Skeletal muscle satellite cell (primary cell): ENCODE measurements around the gene OSBPL7. TPM values are rescaled to one million over a fixed set of nuclear protein-coding genes. Genes with fewer than 3 reads are reported as not detected.

Experiments used
- H3K27me3 ChIP-seq: 2 replicates; pipeline ENCODE4 v1.7.0; 2013; ENCODE audit warnings: low read length; ENCODE audit not compliant: control insufficient read depth, insufficient read depth
- H3K36me3 ChIP-seq: 2 replicates; pipeline ENCODE4 v1.7.0; 2013; ENCODE audit warnings: mild to moderate bottlenecking, control low read depth, low read length; ENCODE audit not compliant: insufficient read depth
- H3K4me1 ChIP-seq: 2 replicates; pipeline ENCODE4 v1.7.0; 2013; ENCODE audit warnings: low read length; ENCODE audit not compliant: control insufficient read depth, insufficient read depth
- H3K4me2 ChIP-seq: 2 replicates; pipeline ENCODE4 v1.7.0; 2013; ENCODE audit warnings: mild to moderate bottlenecking, low read length
- H3K4me3 ChIP-seq: 2 replicates; pipeline ENCODE4 v1.7.0; 2013; ENCODE audit warnings: low read length
- H3K9ac ChIP-seq: 2 replicates; pipeline ENCODE4 v1.7.0; 2013; ENCODE audit warnings: mild to moderate bottlenecking, low read depth, low read length, moderate library complexity
- H3K9me3 ChIP-seq: replicated peaks from 2 replicates; pipeline ENCODE4 v1.7.0; 2013; ENCODE audit warnings: mild to moderate bottlenecking, control low read depth, low read length
- total RNA-seq: library from RNA; depleted of rRNA; stranded (reverse); fragments of >200 nt; gene quantifications from 2 replicates; pipeline ENCODE4 v1.2.3, GENCODE V29; 2012; rRNA removed

OSBPL7 gene
- total RNA-seq = 2.8 and 5.5 TPM in 2 replicates

DNA sequence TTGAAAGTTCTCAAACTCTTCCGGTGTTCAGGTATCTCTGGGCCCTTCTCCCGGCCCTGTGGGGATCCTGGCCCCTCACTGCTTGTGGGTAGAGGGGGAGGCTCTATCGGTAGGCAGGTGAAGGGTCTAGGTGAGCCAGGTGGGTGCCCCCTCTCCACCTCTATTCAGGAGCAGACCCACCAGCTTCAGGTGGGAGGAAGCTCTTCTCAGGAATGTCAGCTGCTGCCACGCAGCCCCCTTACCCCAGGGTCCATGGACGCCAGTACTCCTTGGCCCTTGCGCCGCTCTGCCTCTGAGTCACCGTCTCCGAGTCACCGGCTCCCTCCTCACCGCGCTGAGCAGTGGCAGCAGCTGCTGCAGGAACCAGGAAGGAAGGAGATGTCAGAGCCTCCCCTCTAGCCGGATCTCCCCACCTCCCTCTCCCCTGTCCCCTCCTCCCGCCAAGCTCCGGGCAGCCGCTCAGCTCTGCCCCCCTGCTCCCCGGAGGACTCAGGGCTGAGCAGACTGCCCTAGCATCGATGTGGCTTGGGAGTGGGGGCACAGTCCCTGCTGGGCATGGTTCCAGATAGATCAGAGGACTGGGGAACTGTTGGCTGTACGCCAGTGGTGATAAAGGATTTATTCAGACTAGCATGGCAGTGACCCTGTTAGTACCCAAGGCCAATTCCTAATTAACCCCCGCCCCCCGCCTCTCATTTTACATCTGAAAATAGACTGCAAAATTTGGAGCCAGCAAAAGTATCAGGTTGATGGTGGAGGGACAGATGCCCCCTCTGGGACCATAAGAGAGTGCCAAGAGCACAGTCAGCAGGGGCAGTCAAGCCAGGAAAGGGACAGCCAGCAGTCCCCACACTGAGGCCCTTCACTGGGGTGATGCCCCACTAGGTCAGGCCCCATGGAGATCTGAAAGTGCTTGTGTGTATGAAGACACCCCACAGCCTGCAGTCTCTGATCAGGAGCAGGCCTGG is at the start of gene OSBPL7:
OSBPL7 (minus strand) TSS at position 371 of the 968 bp plus-strand sequence. CDS start 1,516 bp downstream, outside the sequence.
- Histone ChIP-seq H3K9ac (peak within 1 kb of the TSS; percentile 76), H3K4me3 (peak within 1 kb of the TSS; percentile 77), H3K36me3 (peaks cover 33% of the 10 kb centered on the region), H3K4me1 (peaks cover 21% of the 10 kb centered on the region), H3K4me2 (peak within 1 kb of the TSS; percentile 89), H3K9me3 (no peaks in the 10 kb centered on the region), H3K27me3 (no peaks in the 10 kb centered on the region)

DNA sequence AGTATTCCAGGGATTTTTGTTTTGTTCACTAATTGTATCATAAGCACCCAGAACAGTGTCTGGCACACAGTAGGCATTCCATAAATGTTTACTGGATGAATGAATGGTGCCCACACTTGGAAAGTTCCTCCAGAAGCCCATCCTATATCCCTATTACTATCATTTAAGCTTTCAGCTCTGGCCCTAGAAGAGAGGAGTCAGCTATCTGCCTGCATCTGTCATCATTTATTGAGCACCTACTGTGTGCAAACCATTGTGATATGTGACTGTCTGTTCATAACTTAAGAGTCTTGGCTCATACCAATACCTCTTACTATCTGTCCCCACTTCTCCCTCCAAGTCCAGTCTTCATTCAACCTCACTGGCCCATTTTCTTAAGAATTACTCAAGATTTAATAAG is 49.5 kb upstream of the OSBPL7 start:
- H3K4me2 ChIP-seq = no peak overlapping the region
- no peak overlapping the region for H3K9ac ChIP-seq
- H3K4me3 ChIP-seq = no peak overlapping the region
- peaks cover 74% of the 10 kb centered on the region for H3K27me3 ChIP-seq
- no peaks in the 10 kb centered on the region for H3K9me3 ChIP-seq
- no peaks in the 10 kb centered on the region for H3K36me3 ChIP-seq
- H3K4me1 ChIP-seq = no peaks in the 10 kb centered on the region

- Histone ChIP-seq H3K4me1 (peaks cover 3% of the 10 kb centered on the region), H3K9me3 (no peaks in the 10 kb centered on the region), H3K27me3 (peaks cover 68% of the 10 kb centered on the region), H3K4me3 (no peak overlapping the region), H3K36me3 (no peaks in the 10 kb centered on the region), H3K4me2 (no peak overlapping the region), H3K9ac (no peak overlapping the region)
Observed at GRCh38 chr17:47870056-47870455, 48.5 kb upstream of the OSBPL7 start.

DNA sequence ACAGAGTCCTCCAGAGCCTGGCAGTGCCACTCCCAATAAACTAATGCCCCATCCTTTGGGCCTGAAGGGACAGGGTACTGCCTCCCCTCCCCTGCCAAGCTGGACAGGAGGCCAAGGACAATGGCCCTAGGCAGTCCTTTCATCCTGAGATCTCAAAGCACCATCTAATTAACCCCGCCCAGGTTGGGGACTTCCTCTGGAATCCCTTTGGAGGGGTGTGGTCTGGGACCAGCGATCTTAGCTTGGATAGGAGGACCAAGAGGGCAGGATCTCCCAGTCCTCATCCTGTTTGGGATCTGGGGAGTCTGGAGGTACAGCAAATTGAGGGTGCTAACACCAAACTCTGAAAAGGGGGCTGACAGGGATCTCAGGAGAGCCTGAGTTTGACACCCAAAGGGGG is 47.5 kb upstream of the OSBPL7 start:
- H3K9me3 ChIP-seq = no peaks in the 10 kb centered on the region
- H3K4me2 ChIP-seq = no peak overlapping the region
- H3K4me3 ChIP-seq = no peak overlapping the region
- no peak overlapping the region for H3K9ac ChIP-seq
- no peaks in the 10 kb centered on the region for H3K36me3 ChIP-seq
- H3K4me1 ChIP-seq = peaks cover 10% of the 10 kb centered on the region
- H3K27me3 ChIP-seq = peaks cover 59% of the 10 kb centered on the region

- Histone ChIP-seq H3K4me1 (peaks cover 14% of the 10 kb centered on the region), H3K9me3 (no peaks in the 10 kb centered on the region), H3K36me3 (no peaks in the 10 kb centered on the region), H3K27me3 (peaks cover 49% of the 10 kb centered on the region), H3K4me2 (no peak overlapping the region), H3K9ac (no peak overlapping the region), H3K4me3 (no peak overlapping the region)
Observed at GRCh38 chr17:47867813-47868533, 46.4 kb upstream of the OSBPL7 start.

DNA sequence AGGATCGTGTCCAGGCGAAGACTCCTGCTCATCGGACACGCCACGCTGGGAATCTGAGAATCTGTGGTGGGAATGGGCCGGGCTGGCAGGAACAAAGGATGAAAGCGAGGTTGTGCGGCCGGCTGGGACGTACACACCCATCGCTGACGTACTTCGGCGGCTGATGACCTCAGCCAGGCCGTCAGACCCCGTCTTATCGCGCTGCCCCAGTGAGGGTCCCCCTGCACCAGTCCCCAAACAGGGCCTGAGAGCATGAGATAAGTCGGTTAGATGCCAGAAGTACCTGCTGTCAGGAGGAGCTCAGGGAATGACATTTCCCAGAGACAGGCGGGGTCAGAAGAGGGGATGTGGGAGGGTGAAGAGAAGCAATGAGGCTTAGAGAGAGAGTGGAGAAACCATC is 45.3 kb upstream of the OSBPL7 start:
- Histone ChIP-seq H3K9ac (no peak overlapping the region), H3K4me1 (peaks cover 21% of the 10 kb centered on the region), H3K36me3 (no peaks in the 10 kb centered on the region), H3K4me3 (no peak overlapping the region), H3K4me2 (no peak overlapping the region), H3K27me3 (peaks cover 39% of the 10 kb centered on the region), H3K9me3 (no peaks in the 10 kb centered on the region)

DNA sequence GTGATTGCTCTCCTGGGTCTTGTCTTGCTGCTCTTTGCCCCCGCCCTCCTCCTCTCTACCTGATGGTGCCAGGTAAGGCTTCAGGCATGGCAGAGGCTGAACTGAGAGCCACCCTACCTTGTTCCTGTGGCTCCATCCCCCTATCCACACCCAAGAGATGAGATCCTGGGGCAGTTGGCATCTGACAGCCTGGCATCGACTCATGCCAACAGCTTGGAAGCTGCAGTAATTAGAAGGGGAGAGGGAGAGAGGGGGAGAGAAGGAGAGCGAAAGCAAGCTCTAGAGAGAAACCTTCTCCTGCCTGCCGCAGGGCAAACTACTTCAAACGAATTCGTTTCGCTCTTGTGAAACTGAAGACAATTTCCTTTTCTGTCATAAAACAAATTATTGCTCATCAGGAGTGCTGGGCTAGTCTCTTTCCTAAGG is 43.2 kb upstream of the OSBPL7 start:
- H3K4me2 ChIP-seq = peak overlapping the region; percentile 64
- H3K36me3 ChIP-seq = no peaks in the 10 kb centered on the region
- no peaks in the 10 kb centered on the region for H3K9me3 ChIP-seq
- H3K4me3 ChIP-seq = no peak overlapping the region
- H3K4me1 ChIP-seq = peaks cover 21% of the 10 kb centered on the region
- H3K9ac ChIP-seq = no peak overlapping the region
- peaks cover 20% of the 10 kb centered on the region for H3K27me3 ChIP-seq

DNA sequence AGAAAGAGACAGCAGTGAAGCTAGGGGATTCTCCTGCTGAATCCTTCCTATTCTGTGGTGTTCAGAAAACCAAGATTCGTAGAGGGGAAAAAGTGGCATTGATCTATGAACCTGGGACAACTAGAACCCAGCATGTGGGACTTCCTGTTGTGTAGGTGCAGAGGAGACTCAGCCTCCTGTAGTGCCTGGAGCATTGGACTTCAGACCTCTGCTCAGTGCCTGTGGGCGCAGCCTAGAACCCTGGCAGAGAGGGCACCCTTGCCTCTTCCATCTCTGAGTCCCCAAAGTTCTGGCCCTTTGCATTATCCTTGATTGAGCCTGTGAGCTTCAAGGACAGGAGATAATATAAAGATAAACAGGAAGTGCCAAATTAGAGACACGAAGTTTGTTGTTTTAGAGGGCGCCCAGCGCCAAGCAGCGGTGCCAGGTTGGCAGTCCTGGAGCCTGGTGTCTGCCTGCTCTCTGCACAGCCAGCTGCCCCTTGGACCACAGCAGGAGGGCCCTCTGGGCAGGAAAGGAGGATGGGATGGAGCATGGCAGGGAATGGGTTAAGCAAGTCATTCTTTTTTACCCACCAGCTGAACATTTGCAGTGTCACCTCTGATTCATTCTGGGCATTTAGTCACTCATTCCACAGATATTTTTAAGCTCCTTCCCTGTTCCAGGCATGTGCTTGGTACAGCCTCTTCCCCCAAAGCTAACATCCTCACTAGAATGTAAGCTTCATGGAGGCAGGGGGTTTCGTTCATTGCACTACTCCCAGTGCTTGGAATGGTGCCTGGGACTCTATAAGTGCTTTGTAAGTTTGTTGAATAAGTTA is 41.2 kb upstream of the OSBPL7 start:
- Histone ChIP-seq H3K4me2 (peak overlapping the region; percentile 55), H3K4me3 (peak overlapping the region; percentile 6), H3K27me3 (peaks cover 5% of the 10 kb centered on the region), H3K4me1 (peaks cover 21% of the 10 kb centered on the region), H3K9ac (peak overlapping the region; percentile 58), H3K36me3 (no peaks in the 10 kb centered on the region), H3K9me3 (no peaks in the 10 kb centered on the region)

GRCh38 chr17:47860386-47860785 is 38.8 kb upstream of the OSBPL7 start:
- Histone ChIP-seq H3K4me2 (no peak overlapping the region), H3K9ac (no peak overlapping the region), H3K4me1 (peaks cover 27% of the 10 kb centered on the region), H3K27me3 (peaks cover 18% of the 10 kb centered on the region), H3K36me3 (no peaks in the 10 kb centered on the region), H3K9me3 (no peaks in the 10 kb centered on the region), H3K4me3 (no peak overlapping the region)

- peaks cover 11% of the 10 kb centered on the region for H3K4me1 ChIP-seq
- H3K9me3 ChIP-seq = no peaks in the 10 kb centered on the region
- H3K27me3 ChIP-seq = peaks cover 44% of the 10 kb centered on the region
- no peaks in the 10 kb centered on the region for H3K36me3 ChIP-seq
- H3K4me2 ChIP-seq = no peak overlapping the region
- H3K9ac ChIP-seq = no peak overlapping the region
- no peak overlapping the region for H3K4me3 ChIP-seq
Observed at GRCh38 chr17:47857551-47858455, 36.2 kb upstream of the OSBPL7 start.
